Lower leg skin (tissue), 4 donors: Measurements from ENCODE around the gene DCUN1D3. TPM values are rescaled to one million over a fixed set of nuclear protein-coding genes. Genes with fewer than 3 reads are reported as not detected.

Experiments used
- DNase-seq, 2 donors: peaks; one replicate each; pipeline ENCODE4 v3.0.0-alpha.2; 2019; ENCODE audit warnings: low spot score in 2 of 2
- H3K4me3 ChIP-seq: fragments of 200-600 bp; sonication (generic); 2 replicates; pipeline ENCODE4 v1.5.1; 2017; ENCODE audit warnings: mild to moderate bottlenecking, low read depth; ENCODE audit not compliant: poor library complexity, severe bottlenecking
- POLR2A ChIP-seq, 2 donors: fragments of 450-650 bp; IDR thresholded peaks; one replicate each; pipeline ENCODE4 v1.6.1; 2016 to 2017; ENCODE audit warnings: antibody characterized with exemption in 2 of 2, mild to moderate bottlenecking in 1 of 2, moderate library complexity in 1 of 2
- WGBS, 2 donors: methylation state at CpG; one replicate each; pipeline ENCODE4 v1.1.5; 2018; 5-methylcytosine and 5-hydroxymethylcytosine counted together
- intact Hi-C: fragments of 100-400 bp; cut with DNase I; formaldehyde crosslinking; loops from one replicate; pipeline ENCODE4 v1.15.0; 2023; ENCODE audit warnings: low total_unique reads
- total RNA-seq, 4 donors: library from RNA; depleted of rRNA; stranded (reverse); fragments of >200 nt; gene quantifications; one replicate each; pipeline ENCODE4 v1.1.0, GENCODE V29; 2016
- TF ChIP-seq, protein P1 (sequence below), 3 donors: fragments of 450-650 bp; IDR thresholded peaks; one replicate each; pipeline ENCODE4 v1.5.1; 2016; ENCODE audit warnings: antibody characterized with exemption in 3 of 3, mild to moderate bottlenecking in 3 of 3, moderate library complexity in 2 of 3

Gene DCUN1D3
- total RNA-seq, 4 donors from 2014 or later: 18.2 to 20.8 (median 18.3) TPM

DNA sequence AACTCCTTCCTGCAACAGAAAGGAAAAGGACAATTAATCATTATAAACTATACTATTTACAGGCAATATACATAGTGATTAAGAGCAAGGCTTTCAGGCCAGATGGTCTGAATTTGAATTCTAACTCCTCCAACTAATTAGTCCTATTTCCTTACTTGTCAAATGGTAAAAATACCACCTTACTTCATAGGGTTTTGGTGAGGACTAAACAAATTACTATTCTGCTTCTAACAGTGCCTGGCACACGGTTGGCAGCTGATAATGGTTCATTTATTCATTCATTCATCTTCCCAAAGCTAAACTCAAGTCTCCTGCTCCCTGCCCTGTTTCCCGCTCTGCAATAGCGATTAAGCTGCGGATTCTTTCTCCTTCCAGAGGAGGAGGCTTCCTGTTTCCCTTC, 39.8 kb downstream of the DCUN1D3 start:
- WGBS, 2 donors: 74 to 81% methylated on average over 4 of the region's 4 CpGs
- no peak for TF ChIP-seq POLR2A (IDR thresholded peaks at IDR 0.05)
- TF ChIP-seq, protein P1, sequence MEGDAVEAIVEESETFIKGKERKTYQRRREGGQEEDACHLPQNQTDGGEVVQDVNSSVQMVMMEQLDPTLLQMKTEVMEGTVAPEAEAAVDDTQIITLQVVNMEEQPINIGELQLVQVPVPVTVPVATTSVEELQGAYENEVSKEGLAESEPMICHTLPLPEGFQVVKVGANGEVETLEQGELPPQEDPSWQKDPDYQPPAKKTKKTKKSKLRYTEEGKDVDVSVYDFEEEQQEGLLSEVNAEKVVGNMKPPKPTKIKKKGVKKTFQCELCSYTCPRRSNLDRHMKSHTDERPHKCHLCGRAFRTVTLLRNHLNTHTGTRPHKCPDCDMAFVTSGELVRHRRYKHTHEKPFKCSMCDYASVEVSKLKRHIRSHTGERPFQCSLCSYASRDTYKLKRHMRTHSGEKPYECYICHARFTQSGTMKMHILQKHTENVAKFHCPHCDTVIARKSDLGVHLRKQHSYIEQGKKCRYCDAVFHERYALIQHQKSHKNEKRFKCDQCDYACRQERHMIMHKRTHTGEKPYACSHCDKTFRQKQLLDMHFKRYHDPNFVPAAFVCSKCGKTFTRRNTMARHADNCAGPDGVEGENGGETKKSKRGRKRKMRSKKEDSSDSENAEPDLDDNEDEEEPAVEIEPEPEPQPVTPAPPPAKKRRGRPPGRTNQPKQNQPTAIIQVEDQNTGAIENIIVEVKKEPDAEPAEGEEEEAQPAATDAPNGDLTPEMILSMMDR (IDR thresholded peaks at IDR 0.05): no peak
- H3K4me3 ChIP-seq: no peak overlapping the region
- no peak for DNase-seq
- intact Hi-C loops: no loop called here

DNA sequence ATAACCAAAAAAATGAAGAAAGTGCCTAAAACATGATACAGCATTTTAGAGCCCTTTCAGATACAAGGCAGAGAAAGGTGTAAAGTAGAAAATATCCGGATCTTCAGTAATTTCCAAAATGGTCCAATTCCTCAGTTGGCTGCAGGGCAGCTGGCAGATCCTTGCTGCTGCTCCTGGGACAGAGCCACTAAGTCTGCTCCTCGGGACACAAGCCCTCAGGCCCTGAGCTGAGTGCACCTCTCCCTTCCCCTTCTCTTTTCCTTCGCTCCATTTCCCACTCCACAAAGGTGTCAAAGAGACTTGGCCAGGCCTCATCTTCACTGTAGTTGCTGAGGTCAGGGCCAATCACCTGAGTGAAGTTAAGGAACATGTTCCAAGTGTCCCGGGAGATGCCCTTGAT, 40.5 kb downstream of the DCUN1D3 start:
- intact Hi-C loops: no loop called here
- DNase-seq: no peak
- no peak overlapping the region for H3K4me3 ChIP-seq
- 35 to 36% methylated on average over 4 of the region's 4 CpGs for WGBS, 2 donors
- TF ChIP-seq, protein P1 (IDR thresholded peaks at IDR 0.05): no peak
- TF ChIP-seq POLR2A (IDR thresholded peaks at IDR 0.05): no peak

DNA sequence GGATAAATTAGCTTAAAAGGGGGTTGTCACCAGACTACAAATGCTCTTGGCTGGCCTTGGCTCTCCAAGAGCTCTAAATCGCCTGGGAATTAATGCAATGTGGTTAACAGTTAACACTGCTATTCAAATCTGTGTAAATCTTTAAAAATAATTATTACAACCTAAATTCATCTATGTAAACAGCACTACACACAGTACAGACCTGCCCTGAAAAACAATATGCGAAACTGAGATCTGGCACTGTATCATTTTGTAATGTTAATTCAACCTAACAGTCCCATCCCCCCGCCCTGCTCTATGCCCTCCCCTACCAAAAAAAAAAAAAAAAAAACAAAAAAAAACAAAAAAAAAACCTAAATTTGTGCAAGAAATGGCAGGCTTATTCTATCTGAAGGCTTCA, 40.9 kb downstream of the DCUN1D3 start:
- 82 to 88% methylated on average over 3 of the region's 3 CpGs for WGBS, 2 donors
- DNase-seq: no peak

DNA sequence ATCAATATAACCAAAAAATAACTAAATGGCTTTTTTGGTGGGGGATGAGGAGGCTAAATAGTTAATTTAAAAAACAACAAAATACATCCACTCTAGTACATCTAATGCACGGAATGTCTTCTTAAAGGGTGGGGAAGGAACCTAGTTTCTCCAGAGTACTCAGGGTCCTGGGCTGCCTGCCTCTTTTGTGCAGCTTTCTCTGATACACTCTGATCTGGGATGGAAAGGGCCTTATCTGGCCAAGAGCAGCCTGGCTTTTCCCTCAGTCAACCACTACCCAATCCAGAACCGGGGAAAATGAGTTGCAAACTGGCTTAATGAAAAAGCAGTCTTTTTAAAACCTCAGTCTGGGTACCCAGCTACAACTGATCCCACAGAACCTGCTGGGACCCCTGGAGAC, 42.9 kb downstream of the DCUN1D3 start:
- DNase-seq: no peak
- H3K4me3 ChIP-seq: no peak overlapping the region
- intact Hi-C loops: no loop called here
- 72% methylated on average over 2 of the region's 2 CpGs for WGBS, 2 donors
- TF ChIP-seq, protein P1 (IDR thresholded peaks at IDR 0.05): no peak
- TF ChIP-seq POLR2A (IDR thresholded peaks at IDR 0.05): no peak

More for the DNA sequence above, 40.9 kb downstream of the DCUN1D3 start:
- no peak for TF ChIP-seq POLR2A (IDR thresholded peaks at IDR 0.05)
- TF ChIP-seq, protein P1 (IDR thresholded peaks at IDR 0.05): no peak
- intact Hi-C loops: no loop called here
- no peak overlapping the region for H3K4me3 ChIP-seq

DNA sequence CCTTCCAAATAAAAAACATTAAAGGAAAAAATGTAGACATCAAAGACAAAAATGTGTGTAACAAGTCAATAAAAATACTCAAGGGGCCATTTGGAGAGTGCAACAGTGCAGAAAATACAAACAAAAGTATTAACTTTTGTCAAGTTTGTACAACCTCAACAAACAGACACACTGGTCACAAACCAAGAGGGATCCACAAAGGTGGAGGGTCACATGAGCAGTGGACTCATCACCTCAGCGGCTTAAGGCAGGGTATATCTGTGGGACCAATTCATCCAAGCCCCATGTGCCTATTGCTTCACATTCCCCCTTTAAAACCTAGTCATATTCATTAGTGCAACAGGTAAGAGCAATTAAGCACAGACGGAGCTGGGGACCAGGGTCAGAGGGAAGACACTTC, 45.2 kb downstream of the DCUN1D3 start:
- no peak for DNase-seq
- intact Hi-C loops: no loop called here
- H3K4me3 ChIP-seq: no peak overlapping the region
- no peak for TF ChIP-seq POLR2A (IDR thresholded peaks at IDR 0.05)
- TF ChIP-seq, protein P1 (IDR thresholded peaks at IDR 0.05): no peak
- WGBS, 2 donors: 95 to 97% methylated on average over 2 of the region's 2 CpGs

DNA sequence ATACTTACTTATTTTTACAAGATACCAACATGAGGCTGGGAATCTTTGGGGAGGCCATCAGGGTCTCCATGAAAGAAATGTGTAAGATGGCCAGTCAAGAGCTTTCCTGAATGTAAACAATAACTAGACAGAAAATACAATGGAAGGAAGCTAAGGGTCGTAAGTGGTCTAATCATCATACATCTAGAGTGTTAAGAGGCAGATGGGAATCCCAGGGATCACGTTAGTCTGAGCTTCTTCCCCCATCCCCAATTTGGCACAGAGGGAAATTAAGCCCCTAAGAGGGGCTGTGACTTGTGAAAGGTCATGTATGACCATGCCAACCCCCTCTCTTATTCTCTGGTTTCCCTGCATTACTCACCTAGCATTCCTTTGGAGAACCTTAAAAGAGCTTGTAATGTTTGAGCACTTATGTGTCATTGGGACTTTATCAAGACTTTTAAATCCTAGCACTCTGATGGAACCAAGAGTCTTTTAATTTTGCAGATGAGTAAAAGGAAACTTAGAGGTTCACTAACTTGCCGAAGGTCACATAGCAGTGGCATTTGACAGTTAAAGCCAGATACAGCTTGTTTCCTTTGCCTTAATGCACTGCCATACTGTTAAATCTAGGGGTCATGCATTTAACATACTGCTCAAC, 46.1 kb downstream of the DCUN1D3 start:
- TF ChIP-seq, protein P1 (IDR thresholded peaks at IDR 0.05): no peak
- TF ChIP-seq POLR2A (IDR thresholded peaks at IDR 0.05): no peak
- 83 to 87% methylated on average over 3 of the region's 3 CpGs for WGBS, 2 donors
- intact Hi-C loops: no loop called here
- no peak overlapping the region for H3K4me3 ChIP-seq
- no peak for DNase-seq
